Measurements from ENCODE around the gene SRSF6. TPM values are rescaled to one million over a fixed set of nuclear protein-coding genes. Genes with fewer than 3 reads are reported as not detected.
"Not testable (repeated sequence)": the region's sequence is repeated elsewhere in the genome, so short reads cannot be mapped to it uniquely, and the experiment has no call there.

SRSF6 gene
- total and polyA plus RNA-seq, 2 experiments from 2014 or later: 31.0 to 90.7 TPM

- WGBS (ENCODE audit: low lambda C conversion rate, missing lambda C conversion rate): 83% methylated on average over 12 of the region's 12 CpGs
- Histone ChIP-seq H3K4me2 (no peak overlapping the region), H3K4me1 (ENCODE audit: insufficient read depth) (no peaks in the 10 kb centered on the region), H3K4me3 (no peak overlapping the region), H3K79me2 (no peaks in the 10 kb centered on the region), H2AFZ (no peak overlapping the region), H4K20me1 (ENCODE audit: insufficient read depth, poor library complexity, severe bottlenecking) (no peaks in the 10 kb centered on the region), H3K36me3 (replicated peaks; ENCODE audit: insufficient read depth, low read depth) (no peaks in the 10 kb centered on the region), H3K27me3 (no peaks in the 10 kb centered on the region), H3K9me2 (replicated peaks; ENCODE audit: insufficient read depth) (no peaks in the 10 kb centered on the region), H3K9me3 (ENCODE audit: low read depth) (no peaks in the 10 kb centered on the region), H3K27ac (no peak overlapping the region)
- TF ChIP-seq CTCF (IDR thresholded peaks at IDR 0.05; ENCODE audit: poor library complexity): no peak
- no peak for TF ChIP-seq EZH2 (IDR thresholded peaks at IDR 0.05; ENCODE audit: borderline replicate concordance)
- no peak for TF ChIP-seq EZH2phosphoT487 (IDR thresholded peaks at IDR 0.05; ENCODE audit: low read depth, severe bottlenecking, unreplicated experiment)
- DNase-seq (ENCODE audit: low spot score): no peak
These were observed 41.9 kb upstream of the SRSF6 start for GRCh38 chr20:43415661-43416430.

- Histone ChIP-seq H3K36me3 (replicated peaks; ENCODE audit: insufficient read depth, low read depth) (no peaks in the 10 kb centered on the region), H3K4me3 (no peak overlapping the region), H2AFZ (no peak overlapping the region), H3K4me2 (no peak overlapping the region), H3K9me2 (replicated peaks; ENCODE audit: insufficient read depth) (no peaks in the 10 kb centered on the region), H3K27me3 (no peaks in the 10 kb centered on the region), H3K4me1 (ENCODE audit: insufficient read depth) (no peaks in the 10 kb centered on the region), H4K20me1 (ENCODE audit: insufficient read depth, poor library complexity, severe bottlenecking) (no peaks in the 10 kb centered on the region), H3K79me2 (no peaks in the 10 kb centered on the region), H3K27ac (no peak overlapping the region), H3K9me3 (ENCODE audit: low read depth) (no peaks in the 10 kb centered on the region)
- WGBS (ENCODE audit: low lambda C conversion rate, missing lambda C conversion rate): 89% methylated on average over 6 of the region's 6 CpGs
- no peak for DNase-seq (ENCODE audit: low spot score)
- TF ChIP-seq EZH2phosphoT487 (IDR thresholded peaks at IDR 0.05; ENCODE audit: low read depth, severe bottlenecking, unreplicated experiment): no peak
- TF ChIP-seq CTCF (IDR thresholded peaks at IDR 0.05; ENCODE audit: poor library complexity): no peak
- TF ChIP-seq EZH2 (IDR thresholded peaks at IDR 0.05; ENCODE audit: borderline replicate concordance): no peak
These were observed 41.0 kb upstream of the SRSF6 start for GRCh38 chr20:43416591-43417228.

GRCh38 chr20:43420192-43420591, 37.5 kb upstream of the SRSF6 start:
- no peak overlapping the region for H3K4me3 ChIP-seq
- H3K27ac ChIP-seq: no peak overlapping the region
- H3K4me2 ChIP-seq: no peak overlapping the region
- H3K9me3 ChIP-seq (ENCODE audit: low read depth): no peaks in the 10 kb centered on the region
- TF ChIP-seq CTCF (IDR thresholded peaks at IDR 0.05; ENCODE audit: poor library complexity) (no peak), EZH2phosphoT487 (IDR thresholded peaks at IDR 0.05; ENCODE audit: low read depth, severe bottlenecking, unreplicated experiment) (no peak)
- no peak overlapping the region for H2AFZ ChIP-seq
- H3K9me2 ChIP-seq (replicated peaks; ENCODE audit: insufficient read depth): no peaks in the 10 kb centered on the region
- H4K20me1 ChIP-seq (ENCODE audit: insufficient read depth, poor library complexity, severe bottlenecking): no peaks in the 10 kb centered on the region
- DNase-seq (ENCODE audit: low spot score): no peak
- no peaks in the 10 kb centered on the region for H3K36me3 ChIP-seq (replicated peaks; ENCODE audit: insufficient read depth, low read depth)
- no peaks in the 10 kb centered on the region for H3K79me2 ChIP-seq
- H3K27me3 ChIP-seq: no peaks in the 10 kb centered on the region
- H3K4me1 ChIP-seq (ENCODE audit: insufficient read depth): no peaks in the 10 kb centered on the region

GRCh38 chr20:43420913-43421312, 36.8 kb upstream of the SRSF6 start:
- H2AFZ ChIP-seq; H3K4me3 ChIP-seq; H3K27me3 ChIP-seq; H3K4me2 ChIP-seq; H3K9me3 ChIP-seq (ENCODE audit: low read depth); H3K9me2 ChIP-seq (replicated peaks; ENCODE audit: insufficient read depth); DNase-seq (ENCODE audit: low spot score); H3K36me3 ChIP-seq (replicated peaks; ENCODE audit: insufficient read depth, low read depth); H3K79me2 ChIP-seq; H3K27ac ChIP-seq; H4K20me1 ChIP-seq (ENCODE audit: insufficient read depth, poor library complexity, severe bottlenecking); H3K4me1 ChIP-seq (ENCODE audit: insufficient read depth): not testable (repeated sequence)
- WGBS (ENCODE audit: low lambda C conversion rate, missing lambda C conversion rate): 82% methylated on average over 7 of the region's 7 CpGs
